Fibroblast of skin of back (primary cell): ENCODE results near the gene CHST8.

Experiments
- DNase-seq: peaks from one replicate; pipeline ENCODE4 v3.0.0-alpha.2; 2013

The CHST8 gene

DNA sequence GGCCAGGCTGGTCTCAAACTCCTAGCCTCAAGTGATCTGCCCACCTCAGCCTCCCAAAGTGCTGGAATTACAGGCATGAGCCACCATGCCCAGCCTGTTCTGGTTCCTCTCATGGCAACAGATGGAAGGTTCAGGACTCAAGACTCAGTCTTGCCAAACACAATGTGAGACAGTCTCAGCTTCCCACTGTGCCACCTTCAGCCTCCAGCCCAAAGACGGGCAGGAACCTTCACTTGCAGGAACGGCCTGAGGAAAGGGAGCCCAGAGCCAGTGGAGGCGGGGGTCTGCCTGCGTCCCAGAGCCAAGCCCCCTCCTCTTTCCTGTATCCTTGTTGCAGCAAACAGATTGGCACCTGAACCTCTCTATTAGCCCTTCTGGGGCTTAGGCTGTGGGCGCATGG, 2.9 kb upstream of the CHST8 start:
- no peak for DNase-seq

DNA sequence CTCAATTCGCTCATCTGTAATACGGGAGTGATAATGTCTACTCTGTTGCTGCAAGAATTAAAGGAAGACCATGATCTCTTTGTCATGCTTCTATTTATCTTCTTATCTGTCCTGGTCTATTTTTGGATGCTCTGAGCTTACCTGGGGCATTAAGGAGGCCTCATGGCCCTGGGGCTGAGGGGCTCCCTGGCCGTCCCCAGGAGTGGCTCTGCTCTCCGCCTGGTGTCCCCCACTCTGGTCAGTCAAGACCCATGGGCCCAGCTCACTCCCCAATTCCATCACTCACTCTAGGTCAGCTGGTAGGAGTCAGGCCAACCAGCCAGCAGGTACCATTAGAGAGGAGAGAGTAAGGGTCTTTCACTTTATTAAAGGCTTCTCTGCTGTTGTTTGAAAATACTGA, 1.1 kb upstream of the CHST8 start:
- DNase-seq = no peak

DNA sequence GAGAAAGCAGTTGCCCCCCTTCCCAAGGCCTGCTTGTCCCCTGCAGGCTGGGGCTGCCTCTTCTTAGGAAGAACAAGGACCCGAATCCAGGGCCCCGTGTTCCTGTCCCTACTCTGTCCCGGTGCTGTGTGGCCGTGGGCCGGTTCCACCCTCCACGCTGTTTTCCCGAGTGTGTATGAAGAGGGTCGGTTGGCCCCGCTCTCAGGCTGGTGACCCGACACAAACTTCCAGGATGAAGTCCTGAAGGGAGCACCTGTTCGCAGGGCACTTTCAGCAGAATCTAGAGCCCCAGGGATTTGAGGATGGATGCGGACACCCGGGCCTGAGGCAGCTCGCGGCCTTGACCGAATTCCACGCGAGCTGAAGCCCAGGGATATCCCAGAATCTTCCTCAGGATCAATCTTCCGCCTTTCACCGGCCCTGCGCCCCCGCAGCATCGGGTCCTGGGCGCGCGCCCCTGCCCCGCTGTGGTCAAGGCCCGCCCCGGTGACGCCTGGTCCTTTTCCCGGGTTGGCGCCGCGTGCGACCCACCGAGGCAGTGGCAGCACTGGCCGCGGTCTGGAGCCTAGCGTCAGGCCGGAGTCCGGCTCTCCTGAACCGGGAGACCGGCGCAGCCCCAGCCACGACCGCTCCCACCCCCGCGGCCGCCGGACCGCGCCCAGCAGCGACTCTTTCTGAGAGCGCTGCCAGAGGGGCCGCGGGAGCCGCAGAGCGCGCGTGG, 528 bp upstream of the CHST8 start:
- no peak for DNase-seq

DNA sequence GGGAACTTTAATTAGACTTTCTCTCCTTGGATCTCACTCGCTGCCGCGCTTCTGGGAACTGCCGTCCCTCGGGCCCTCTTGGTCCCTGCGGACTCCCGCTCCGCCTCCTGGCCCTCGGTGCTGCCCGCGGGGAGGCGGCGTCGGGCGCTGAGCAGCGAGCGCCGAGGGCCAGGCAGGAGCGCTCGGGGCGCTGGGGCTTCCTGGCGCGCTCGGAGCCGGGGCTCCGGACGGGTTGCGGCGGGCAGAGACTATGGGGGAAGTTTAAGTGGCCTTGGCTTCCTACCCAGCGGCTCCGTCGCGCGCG, 704 bp downstream of the CHST8 start:
- peak; percentile 5 for DNase-seq

DNA sequence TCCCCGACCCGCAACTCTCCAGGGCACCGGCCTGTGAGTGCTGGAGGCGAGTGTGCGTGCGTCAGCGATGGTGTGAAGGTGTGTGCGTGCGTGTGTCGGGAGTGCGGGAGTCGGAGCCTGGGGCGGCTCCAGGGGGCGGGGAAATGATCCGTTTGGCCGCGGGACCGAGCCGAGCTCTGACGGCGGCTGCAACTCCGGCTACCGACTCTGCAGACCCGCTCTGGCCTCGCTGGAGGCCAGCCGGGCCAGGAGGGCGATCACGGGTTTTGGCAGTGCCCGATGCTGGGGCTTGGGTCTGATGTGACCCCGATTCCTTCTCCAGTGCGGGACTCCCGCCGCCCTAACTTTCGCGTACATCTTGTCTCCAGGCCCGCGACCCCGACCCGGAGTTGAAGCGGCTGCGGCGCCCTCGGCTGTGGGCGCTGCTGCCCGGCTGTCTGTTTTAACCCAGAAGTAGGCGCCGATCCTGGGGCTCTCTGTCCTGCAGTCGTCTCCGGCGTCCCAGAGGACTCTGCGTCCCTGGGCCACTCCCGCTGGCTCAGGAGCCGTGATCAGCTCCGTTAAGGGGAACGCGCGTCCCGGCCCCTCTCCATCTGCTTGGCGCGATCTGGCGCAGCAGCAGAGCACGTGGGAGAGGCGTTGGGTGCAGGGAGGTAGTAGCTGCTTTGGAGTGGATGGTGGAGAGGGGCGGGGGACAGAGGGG, 1.2 kb downstream of the CHST8 start:
- no peak for DNase-seq

DNA sequence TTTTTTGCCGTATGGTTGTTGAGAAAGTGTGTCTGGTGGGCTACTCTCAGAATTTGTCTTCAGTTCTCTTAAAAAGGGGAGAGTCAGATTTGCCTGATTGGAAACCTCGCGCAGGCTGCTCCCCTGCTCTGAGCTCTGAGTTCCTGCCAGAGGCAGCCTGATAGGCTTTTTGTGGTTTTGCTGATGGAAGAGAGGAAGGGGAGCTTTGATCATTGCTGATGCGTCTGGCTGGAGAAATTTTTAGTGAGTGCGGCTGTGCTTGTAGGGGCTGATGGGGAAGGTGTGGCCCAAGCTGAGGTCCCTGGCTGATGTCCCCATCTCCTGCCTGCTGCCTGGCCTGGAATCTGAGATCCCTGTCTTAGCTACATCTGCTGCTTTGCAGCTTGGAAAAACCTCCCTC, 2.8 kb downstream of the CHST8 start:
- DNase-seq = no peak

DNA sequence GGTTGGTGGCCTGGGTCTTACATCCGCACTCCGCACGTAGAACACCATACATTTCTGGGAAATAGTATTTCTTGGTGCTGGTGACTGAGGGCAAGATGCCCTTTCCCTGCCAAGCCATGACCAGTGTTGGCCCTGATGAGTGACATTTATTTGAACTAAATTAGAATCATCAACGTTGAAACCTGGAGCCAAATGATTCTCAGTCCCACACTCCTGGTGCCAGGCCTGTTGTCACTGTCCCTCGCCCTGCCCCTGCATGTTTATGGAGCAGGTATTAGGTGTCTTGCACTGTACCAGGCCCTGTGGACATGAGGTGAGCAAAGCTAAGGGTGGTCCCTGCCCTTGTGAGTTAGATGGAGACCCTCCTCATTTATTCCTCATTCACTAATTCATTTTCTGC, 5.8 kb downstream of the CHST8 start:
- no peak for DNase-seq

DNA sequence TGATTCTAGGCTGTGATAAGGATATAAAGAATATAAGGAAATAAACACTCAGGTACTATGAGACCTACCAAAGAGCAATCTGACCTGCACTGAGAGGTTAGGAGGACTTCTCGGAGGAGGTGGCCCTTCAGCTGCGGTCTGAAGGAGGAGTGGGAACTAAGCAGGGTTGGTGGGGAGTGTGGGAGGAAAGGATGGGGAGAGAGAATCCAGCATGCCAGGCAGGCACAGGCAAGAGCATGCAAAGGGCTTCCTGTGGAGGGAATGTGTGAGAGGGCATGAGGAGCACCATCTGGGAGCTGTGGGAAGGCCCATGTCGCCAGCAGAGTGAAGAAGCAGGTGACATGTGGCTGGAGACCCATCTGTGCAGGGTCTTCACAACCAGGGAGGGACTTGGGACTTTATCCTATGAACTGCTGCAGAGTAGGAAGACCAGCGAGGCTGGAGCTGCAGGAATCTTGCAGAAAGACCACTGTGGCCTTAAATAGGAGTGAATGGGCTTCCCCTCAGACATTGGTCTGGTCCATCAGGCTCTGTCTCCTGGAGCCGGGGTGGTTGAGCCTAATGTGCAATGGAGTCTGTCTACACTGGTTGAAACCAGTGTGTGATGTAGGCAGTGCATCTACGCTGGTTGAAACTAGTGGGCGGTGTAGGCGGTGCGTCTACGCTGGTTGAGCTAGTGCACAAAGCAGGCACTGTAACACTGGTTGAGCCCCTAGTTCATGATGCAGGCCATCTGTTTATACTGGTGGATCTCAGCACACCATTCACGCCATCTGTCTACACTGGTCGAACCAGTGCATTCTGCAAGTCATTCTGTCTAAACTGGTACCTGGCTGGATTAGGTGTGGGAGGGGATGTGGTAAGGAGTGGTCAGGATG, 6.4 kb downstream of the CHST8 start:
- no peak for DNase-seq

DNA sequence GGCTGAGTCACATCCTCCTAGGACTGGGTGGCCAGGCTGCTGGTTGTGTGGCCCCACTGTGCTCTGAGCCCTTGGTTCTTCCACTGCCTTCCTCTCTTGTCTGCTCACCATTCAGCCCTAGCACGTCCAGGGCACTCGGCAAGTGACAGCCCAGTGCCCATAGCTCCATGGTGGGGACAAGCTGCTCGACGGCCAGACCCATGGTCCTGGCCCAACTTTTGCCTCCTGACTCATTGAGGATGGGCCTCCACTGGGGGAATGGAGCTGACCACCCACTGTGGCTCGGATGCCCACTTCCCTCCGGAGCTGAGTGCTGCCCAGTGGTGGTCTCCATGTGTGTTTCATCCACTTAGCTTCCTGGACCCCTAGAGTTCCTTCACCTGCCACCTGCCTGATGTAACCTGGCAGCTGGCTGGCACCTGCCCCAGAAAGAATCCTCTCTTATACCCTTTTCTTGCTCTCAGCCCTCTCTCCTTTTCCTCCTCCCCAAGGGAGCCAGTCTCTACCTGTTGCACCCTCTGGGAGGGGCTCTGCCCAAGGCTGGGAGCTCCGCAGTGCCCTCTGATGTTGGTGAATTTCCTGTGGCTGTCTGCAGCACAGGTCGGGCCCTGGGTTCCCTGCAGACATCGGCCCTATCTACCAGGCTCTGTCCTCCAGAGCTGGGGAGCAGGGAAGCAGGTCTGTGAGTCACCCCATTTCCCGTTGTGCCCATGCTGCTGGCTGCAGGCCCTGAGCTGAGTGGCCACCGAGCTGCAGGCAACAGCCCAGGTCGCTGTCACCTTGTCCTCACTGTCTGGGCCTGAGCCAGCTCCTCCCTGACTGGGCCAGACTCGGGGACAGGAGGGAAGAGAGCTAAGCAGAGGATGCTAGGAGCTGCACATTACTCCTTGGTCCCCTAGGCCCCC, 7.4 kb downstream of the CHST8 start:
- DNase-seq = no peak

DNA sequence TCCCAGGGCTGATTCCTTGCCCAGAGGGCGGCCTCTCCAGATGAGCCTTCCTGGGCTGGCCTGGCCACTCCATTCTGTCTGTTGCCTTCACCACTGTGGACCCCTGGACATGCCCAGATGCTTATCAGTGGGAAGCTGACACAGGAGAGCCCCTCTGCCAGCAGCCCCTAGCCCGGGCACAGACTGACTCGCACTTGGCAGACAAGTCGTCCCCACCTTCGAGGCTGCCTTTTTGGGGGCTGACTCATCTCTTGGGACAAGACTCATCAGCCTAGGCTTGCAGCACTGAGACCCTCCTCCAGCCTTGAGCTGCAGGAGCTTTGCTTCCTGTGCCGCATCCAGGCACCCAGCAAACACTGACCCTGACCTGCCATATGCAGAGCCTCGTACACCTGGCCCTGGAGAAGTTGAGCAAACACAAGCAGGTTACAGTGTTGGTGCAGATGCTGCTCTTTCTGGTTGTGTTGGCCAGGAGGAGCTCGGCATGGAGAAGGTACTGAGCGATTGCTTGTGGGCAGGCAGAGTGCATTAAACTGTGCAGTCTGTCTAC, 8.1 kb downstream of the CHST8 start:
- DNase-seq = no peak

DNA sequence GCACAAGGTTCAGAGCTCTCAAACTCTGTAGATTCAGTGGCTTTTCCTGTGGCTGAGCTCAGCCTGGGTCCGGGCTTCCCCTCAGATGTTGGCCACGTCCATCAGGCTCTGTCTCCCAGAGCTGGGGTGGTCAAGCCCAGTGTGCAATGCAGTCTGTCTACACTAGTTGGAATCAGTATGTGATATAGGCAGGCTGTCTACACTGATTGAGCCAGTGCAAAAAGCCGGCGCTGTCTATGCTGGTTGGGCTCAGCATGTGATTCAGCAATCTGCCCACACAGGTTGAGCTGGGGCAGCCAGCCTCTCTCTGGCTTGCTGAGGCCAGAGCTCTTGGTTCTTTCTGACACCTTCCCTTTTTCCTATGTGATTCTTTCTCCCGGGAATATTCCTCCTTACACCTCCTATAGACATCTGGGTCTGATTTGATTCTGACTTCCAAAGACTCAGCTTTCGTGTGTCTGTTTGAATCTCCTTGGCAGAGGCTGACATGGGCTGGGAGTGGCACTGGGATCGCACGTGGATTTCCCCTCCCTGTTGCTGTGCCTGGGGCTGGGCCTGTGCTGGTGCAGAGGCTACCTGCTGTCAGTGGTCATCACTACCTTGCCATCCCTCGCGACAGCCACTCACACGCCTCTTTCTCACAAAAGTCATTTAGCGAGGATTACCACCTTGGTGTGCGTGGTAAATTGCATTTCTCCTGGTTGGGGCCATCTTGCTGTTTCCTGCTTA, 9.3 kb downstream of the CHST8 start:
- no peak for DNase-seq

DNA sequence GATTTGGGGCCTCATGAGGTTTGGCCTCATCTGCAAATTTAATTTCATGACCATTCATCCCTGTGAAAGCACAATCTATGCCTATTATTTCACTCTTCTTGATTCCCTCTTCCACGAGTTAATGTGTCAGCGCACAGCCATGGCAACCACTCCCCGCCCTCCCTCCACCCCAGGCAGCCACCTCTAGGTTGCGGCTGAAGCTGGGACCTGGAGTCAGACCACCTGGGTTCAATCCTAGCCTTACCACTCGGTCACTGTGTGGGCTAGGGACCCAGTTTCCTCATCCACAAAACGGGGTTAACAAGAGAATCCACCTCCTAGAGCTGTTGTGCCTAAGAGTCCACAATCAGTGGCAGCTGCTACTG, 9.8 kb downstream of the CHST8 start:
- DNase-seq = no peak

DNA sequence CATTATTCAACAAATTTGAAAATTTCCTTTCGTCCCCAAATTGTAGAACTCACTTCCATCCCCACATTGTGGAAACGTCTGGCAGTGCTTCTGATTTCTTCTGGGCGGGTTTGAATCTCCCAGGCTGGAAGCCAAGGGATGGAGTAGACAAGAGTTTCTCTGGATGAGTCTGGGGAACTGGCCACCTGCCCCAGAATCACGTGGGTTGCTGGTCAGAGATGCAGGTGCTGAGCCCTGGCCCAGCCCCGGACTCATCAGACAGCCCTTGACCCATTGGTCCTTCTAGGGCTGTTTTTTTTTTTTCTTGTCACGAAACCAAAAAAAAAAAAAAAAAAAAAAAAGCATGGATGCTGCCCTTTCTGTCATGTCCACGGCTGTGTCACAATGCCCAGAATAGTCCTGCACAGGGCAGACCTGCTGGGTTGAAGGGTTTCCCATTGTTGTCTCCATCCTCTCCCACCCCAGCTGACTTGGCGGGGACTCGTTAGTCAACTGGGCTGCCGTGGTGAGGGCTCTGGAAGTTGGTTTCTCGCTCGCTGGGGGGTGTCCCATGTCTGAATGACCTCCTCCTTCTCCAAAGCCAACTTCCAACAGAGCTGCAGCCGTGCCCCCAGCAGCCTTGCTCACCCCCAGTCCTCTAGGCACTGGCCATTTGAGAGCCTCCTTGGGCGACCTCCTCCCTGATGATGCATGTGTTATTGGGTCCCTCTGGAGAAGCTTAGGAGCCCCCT, 12.8 kb downstream of the CHST8 start:
- DNase-seq = no peak

DNA sequence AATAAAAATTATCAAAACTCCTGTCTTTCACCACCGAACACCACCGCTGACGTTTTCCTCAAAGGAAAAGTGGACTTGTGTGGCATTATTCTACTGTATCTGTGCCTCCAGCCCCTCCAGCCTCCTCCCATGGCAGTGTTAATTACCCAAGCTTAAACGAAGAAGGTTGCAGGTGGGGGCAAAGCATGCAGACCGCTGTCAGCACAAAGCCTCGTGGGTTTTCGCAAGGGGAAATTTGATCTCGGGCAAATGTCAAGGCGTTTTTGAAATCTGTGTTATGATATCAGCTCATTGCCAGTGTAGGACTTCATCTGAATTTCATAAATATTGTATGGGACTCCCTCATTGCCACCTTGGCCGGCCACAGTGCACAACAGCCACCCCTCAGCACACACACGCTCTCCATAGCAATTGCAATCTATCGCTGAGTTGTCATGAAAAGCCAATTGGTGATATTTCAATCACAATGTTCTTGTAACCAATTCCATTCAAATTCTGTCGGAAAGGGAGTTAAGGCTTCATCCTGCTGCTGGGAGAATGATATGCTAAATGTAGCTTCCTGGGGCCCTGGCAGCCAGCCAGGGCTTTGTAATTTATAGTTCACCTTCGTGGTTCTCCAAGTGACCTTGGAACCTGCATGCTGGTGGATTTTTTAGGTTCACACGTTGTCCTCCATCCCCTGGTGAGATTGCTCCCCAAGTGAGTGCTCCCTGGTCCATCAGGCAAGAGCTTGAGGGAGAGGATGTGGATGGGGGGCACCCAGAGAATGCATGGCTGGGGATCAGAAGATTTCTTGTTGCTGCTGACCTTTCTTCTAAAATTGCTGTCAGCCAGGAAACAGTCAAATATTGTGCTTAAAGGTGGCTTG, 16.6 kb downstream of the CHST8 start:
- DNase-seq = no peak

DNA sequence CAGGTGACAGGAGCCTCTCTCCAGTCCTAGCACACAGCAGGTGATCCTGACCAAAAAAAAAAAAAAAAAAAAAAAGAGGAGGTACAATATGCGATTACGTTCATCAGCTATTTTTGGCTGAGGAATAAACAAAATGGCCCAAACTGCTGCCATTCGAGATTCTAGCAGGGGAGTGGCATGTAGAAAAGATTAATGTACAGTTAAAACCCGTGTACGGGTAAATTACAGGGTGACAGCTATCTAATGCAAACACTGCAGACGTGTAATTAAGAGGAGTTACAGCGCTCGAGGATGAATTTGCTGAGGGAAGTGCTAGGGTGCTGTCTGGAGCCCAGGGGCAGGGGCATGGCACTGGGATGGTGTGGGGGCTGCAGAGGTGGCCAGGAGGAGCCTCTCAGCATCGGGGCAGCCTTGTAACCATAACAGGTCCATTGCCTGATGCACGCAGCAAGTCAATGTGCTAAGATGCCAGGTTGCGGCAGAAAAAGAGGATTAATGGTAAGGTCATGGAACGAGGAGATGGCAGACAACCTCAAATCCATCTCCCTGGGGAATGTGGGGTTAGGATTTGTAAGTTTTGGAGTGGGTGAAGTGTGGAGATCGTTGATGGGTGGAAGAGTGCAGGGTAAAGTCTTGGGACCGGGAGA, 17.4 kb downstream of the CHST8 start:
- no peak for DNase-seq

DNA sequence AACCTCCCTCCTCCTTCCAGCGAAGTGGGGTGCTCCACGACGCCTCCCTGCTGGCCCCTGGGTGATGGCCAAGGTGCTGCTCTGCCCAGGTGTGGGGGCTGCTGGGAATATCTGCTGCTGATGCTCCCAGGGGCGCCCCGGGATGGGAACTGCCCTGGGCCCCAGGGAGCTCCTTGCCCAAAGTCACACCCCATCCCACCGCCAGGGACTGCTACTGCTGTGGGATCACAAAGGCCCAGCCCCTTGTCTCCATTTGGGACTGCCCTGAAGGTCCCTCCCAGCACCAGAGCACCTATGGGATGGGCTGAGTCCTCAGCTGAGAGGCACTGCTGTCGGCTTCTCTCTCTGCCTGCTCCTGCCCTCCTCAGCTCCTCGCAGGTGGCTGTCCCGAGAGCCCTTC, 19.0 kb downstream of the CHST8 start:
- no peak for DNase-seq

DNA sequence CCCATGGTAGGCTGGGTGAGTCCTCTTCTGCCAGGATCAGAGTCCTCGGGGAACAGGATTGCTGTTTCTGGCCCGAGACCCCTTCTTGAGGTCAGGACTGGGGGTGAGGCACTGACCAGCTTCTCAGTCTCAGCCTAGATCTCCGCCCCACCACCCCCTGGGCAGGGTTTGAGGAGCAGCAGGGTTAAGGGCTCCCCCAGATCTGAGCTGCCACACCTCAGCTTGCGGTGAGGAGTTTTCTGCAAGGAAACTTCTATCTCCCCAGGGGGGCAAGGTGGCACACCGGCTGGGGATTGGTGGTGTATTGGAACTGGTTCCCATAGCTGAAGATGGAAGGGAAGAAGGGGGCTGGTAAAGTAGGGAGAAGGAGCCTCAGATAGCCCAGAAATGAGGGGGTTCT, 19.5 kb downstream of the CHST8 start:
- DNase-seq = no peak

DNA sequence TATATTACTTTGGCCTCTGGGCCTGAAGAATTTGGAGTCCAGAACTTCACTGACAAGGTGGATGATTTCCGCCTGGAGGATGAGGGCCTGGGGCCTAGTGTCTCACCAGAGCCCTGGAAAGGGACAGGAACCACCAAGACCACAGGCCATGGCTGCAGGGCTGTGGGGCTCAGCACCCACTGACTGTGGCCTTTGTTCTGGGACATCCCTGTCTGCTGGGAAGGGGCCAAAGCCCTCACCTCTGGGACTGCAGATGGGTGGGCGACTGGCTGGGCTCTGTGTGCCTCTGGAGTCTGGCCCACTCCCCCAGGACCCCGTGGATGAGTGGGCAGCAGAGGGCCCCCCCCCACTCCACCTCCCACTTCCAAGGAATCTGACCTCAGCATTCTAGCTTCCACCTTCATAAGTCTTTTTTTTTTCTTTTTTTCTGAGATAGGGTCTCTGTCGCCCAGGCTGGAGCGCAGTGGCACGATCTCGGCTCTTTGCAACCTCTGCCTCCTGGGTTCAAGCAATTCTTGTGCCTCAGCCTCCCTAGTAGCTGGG, 20.3 kb downstream of the CHST8 start:
- no peak for DNase-seq

DNA sequence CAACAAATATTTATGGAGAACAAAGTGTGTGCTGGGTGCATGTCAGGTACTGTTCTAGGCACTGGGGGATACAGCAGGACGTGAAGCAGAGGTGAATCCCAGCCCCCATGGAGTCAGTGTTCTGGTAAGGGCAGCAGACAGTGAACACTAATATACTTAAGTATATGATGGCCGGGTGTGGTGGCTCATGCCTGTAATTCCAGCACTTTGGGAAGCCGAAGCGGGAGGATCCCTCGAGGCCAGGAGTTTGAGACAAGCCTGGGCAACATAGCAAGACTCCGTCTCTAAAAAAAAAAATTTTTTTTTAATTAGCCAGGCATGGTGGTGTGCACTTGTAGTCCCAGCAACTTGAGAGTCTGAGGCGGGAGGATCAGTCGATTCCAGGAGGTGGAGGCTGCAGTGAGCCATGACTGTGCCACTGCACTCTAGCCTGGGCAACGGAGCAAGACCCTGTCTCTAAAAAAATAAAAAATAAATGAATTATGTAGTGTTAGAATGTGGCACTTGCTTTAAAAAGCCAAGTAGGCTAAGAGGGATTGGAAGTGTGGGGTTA, 22.6 kb downstream of the CHST8 start:
- no peak for DNase-seq
